Measurements from ENCODE around the gene TRIOBP. TPM values are rescaled to one million over a fixed set of nuclear protein-coding genes. Genes with fewer than 3 reads are reported as not detected.

TRIOBP gene
- total RNA-seq, 1 experiment from 2014 or later = 28.7 TPM

GRCh38 chr22:37774728-37775127, 77.9 kb downstream of the TRIOBP start:
- H3K27me3 ChIP-seq (replicated peaks; ENCODE audit: insufficient read depth, low read depth, low read length, poor library complexity) = no peaks in the 10 kb centered on the region
- no peak overlapping the region for H3K4me3 ChIP-seq (ENCODE audit: low read depth, low read length, poor library complexity, severe bottlenecking)
- no TSS peak for BruUV-seq (replicated peaks)
- no peaks in the 10 kb centered on the region for H3K4me1 ChIP-seq (ENCODE audit: insufficient read depth, low read length, poor library complexity, severe bottlenecking)
- H3K27ac ChIP-seq (ENCODE audit: low read depth, low read length, poor library complexity, severe bottlenecking) = no peak overlapping the region
- ChIA-PET POLR2A (ENCODE audit: low non-redundant PET) (no interaction called here), CTCF (no interaction called here)
- no peaks in the 10 kb centered on the region for H3K9me3 ChIP-seq (ENCODE audit: low read depth, low read length, poor library complexity, severe bottlenecking)
- intact Hi-C loops (cut with micrococcal nuclease; ENCODE audit: unreplicated experiment) = no loop called here
- DNase-seq (ENCODE audit: low spot score) = no peak
- no peak for TF ChIP-seq EZH2 (IDR thresholded peaks at IDR 0.05; ENCODE audit: borderline replicate concordance, low read depth, low read length, poor library complexity, severe bottlenecking)
- TF ChIP-seq, protein P1, sequence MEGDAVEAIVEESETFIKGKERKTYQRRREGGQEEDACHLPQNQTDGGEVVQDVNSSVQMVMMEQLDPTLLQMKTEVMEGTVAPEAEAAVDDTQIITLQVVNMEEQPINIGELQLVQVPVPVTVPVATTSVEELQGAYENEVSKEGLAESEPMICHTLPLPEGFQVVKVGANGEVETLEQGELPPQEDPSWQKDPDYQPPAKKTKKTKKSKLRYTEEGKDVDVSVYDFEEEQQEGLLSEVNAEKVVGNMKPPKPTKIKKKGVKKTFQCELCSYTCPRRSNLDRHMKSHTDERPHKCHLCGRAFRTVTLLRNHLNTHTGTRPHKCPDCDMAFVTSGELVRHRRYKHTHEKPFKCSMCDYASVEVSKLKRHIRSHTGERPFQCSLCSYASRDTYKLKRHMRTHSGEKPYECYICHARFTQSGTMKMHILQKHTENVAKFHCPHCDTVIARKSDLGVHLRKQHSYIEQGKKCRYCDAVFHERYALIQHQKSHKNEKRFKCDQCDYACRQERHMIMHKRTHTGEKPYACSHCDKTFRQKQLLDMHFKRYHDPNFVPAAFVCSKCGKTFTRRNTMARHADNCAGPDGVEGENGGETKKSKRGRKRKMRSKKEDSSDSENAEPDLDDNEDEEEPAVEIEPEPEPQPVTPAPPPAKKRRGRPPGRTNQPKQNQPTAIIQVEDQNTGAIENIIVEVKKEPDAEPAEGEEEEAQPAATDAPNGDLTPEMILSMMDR (conservative IDR thresholded peaks at IDR 0.05; ENCODE audit: low read depth, low read length) = no peak
- no peaks in the 10 kb centered on the region for H3K36me3 ChIP-seq (ENCODE audit: insufficient read depth, low read length, poor library complexity, severe bottlenecking)

DNA sequence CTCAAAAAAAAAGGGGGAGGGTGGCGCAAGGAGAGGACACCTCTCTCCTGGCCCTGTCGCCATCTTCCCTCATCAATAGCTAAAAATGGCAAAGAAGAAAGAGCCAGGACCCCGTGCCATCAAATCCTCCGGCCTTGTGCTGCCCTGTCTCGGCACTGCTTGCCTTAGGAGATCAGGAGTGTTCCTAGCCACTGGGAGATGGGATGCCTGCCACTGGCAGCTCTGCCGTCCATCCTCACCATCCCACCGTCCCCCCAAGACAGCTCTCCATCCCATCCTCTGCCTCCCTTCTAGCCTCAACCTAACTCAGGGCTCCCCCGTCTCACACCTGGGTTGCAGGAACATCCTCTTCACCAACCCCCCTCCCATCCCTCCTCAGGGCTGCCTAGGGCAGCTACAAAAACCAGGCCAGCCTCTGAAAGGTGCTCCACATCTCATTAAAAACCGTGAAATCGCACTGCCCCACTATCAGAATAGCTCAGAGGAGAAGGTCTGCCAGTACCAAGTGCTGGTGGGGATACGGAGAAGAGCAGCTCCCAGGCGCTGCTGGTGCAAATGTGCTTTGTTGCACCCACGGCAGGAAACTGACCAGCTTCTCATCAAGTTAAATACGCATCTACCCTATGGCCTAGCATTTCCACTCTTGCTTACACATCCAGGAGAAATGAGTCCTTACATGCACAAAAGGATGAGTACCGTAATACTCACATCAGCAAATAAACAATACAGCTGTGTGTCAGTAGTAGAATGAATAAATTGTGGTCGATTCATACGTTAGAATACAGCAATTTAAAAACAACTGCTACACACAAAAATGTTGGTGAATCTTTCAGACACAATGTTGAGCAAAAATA, 79.2 kb downstream of the TRIOBP start:
- H3K36me3 ChIP-seq (ENCODE audit: insufficient read depth, low read length, poor library complexity, severe bottlenecking) = no peaks in the 10 kb centered on the region
- no peaks in the 10 kb centered on the region for H3K4me1 ChIP-seq (ENCODE audit: insufficient read depth, low read length, poor library complexity, severe bottlenecking)
- no peaks in the 10 kb centered on the region for H3K27me3 ChIP-seq (replicated peaks; ENCODE audit: insufficient read depth, low read depth, low read length, poor library complexity)
- intact Hi-C loops (cut with micrococcal nuclease; ENCODE audit: unreplicated experiment) = no loop called here
- TF ChIP-seq EZH2 (IDR thresholded peaks at IDR 0.05; ENCODE audit: borderline replicate concordance, low read depth, low read length, poor library complexity, severe bottlenecking) = no peak
- TF ChIP-seq, protein P1 (conservative IDR thresholded peaks at IDR 0.05; ENCODE audit: low read depth, low read length) = no peak
- CTCF ChIA-PET = no interaction called here
- H3K9me3 ChIP-seq (ENCODE audit: low read depth, low read length, poor library complexity, severe bottlenecking) = no peaks in the 10 kb centered on the region
- H3K4me3 ChIP-seq (ENCODE audit: low read depth, low read length, poor library complexity, severe bottlenecking) = no peak overlapping the region
- no peak for DNase-seq (ENCODE audit: low spot score)
- H3K27ac ChIP-seq (ENCODE audit: low read depth, low read length, poor library complexity, severe bottlenecking) = no peak overlapping the region
- POLR2A ChIA-PET (ENCODE audit: low non-redundant PET) = no interaction called here
- no TSS peak for BruUV-seq (replicated peaks)

DNA sequence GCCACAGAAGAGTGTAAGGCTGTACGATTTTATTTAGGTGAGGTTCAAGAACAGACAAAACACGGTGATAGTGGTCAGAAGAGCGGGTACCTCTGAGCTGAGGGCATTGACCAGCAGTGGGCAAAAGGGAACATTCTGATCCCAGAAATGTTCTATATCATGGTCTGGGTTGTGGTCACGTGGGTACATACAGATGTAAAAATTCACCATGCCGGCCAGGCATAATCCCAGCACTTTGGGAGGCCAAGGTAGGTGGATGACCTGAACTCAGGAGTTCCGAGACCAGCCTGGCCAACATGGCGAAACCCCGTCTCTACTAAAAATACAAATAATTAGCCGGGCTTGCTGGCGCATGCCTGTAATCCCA, 79.8 kb downstream of the TRIOBP start:
- Histone ChIP-seq H3K27me3 (replicated peaks; ENCODE audit: insufficient read depth, low read depth, low read length, poor library complexity) (no peaks in the 10 kb centered on the region), H3K4me3 (ENCODE audit: low read depth, low read length, poor library complexity, severe bottlenecking) (no peak overlapping the region), H3K36me3 (ENCODE audit: insufficient read depth, low read length, poor library complexity, severe bottlenecking) (no peaks in the 10 kb centered on the region), H3K4me1 (ENCODE audit: insufficient read depth, low read length, poor library complexity, severe bottlenecking) (no peaks in the 10 kb centered on the region), H3K9me3 (ENCODE audit: low read depth, low read length, poor library complexity, severe bottlenecking) (no peaks in the 10 kb centered on the region), H3K27ac (ENCODE audit: low read depth, low read length, poor library complexity, severe bottlenecking) (no peak overlapping the region)
- POLR2A ChIA-PET (ENCODE audit: low non-redundant PET) = no interaction called here
- intact Hi-C loops (cut with micrococcal nuclease; ENCODE audit: unreplicated experiment) = no loop called here
- no TSS peak for BruUV-seq (replicated peaks)
- no peak for DNase-seq (ENCODE audit: low spot score)
- CTCF ChIA-PET = no interaction called here
- no peak for TF ChIP-seq EZH2 (IDR thresholded peaks at IDR 0.05; ENCODE audit: borderline replicate concordance, low read depth, low read length, poor library complexity, severe bottlenecking)
